ENCODE measurements around the gene ZBTB20. TPM values are rescaled to one million over a fixed set of nuclear protein-coding genes. Genes with fewer than 3 reads are reported as not detected.

The ZBTB20 gene
- total RNA-seq, 2 donors from 2014 or later = 5.7 to 17.7 TPM

- Mint-ChIP-seq H3K27ac (no peak overlapping the region), H3K27me3 (no peaks in the 10 kb centered on the region), H3K36me3 (ENCODE audit: low read depth) (no peaks in the 10 kb centered on the region), H3K4me1 (no peaks in the 10 kb centered on the region), H3K4me3 (no peak overlapping the region), H3K9me3 (no peaks in the 10 kb centered on the region)
- ATAC-seq (replicated peaks) = no peak
Observed at GRCh38 chr3:114510201-114510600, 636.9 kb downstream of the ZBTB20 start.

- Mint-ChIP-seq H3K9me3 (no peaks in the 10 kb centered on the region), H3K36me3 (ENCODE audit: low read depth) (no peaks in the 10 kb centered on the region), H3K4me3 (no peak overlapping the region), H3K27ac (no peak overlapping the region), H3K27me3 (no peaks in the 10 kb centered on the region), H3K4me1 (no peaks in the 10 kb centered on the region)
- ATAC-seq (replicated peaks) = no peak
Observed at GRCh38 chr3:114509756-114510155, 637.3 kb downstream of the ZBTB20 start.

GRCh38 chr3:114508976-114509375 lies 638.1 kb downstream of the ZBTB20 start:
- no peaks in the 10 kb centered on the region for H3K9me3 Mint-ChIP-seq
- H3K27ac Mint-ChIP-seq = no peak overlapping the region
- no peaks in the 10 kb centered on the region for H3K27me3 Mint-ChIP-seq
- no peak overlapping the region for H3K4me3 Mint-ChIP-seq
- H3K36me3 Mint-ChIP-seq (ENCODE audit: low read depth) = no peaks in the 10 kb centered on the region
- ATAC-seq (replicated peaks) = no peak
- H3K4me1 Mint-ChIP-seq = no peaks in the 10 kb centered on the region

- Mint-ChIP-seq H3K4me3 (no peak overlapping the region), H3K36me3 (ENCODE audit: low read depth) (no peaks in the 10 kb centered on the region), H3K27me3 (no peaks in the 10 kb centered on the region), H3K27ac (no peak overlapping the region), H3K4me1 (no peaks in the 10 kb centered on the region), H3K9me3 (no peaks in the 10 kb centered on the region)
- no peak for ATAC-seq (replicated peaks)
Observed at GRCh38 chr3:114508208-114508607, 638.9 kb downstream of the ZBTB20 start.

GRCh38 chr3:114506591-114507300 lies 640.3 kb downstream of the ZBTB20 start:
- Mint-ChIP-seq H3K4me3 (no peak overlapping the region), H3K36me3 (ENCODE audit: low read depth) (no peaks in the 10 kb centered on the region), H3K9me3 (no peaks in the 10 kb centered on the region), H3K4me1 (peaks cover 5% of the 10 kb centered on the region), H3K27ac (no peak overlapping the region), H3K27me3 (peaks cover 7% of the 10 kb centered on the region)
- ATAC-seq (replicated peaks) = no peak

- Mint-ChIP-seq H3K27ac (no peak overlapping the region), H3K9me3 (no peaks in the 10 kb centered on the region), H3K27me3 (peaks cover 7% of the 10 kb centered on the region), H3K4me1 (peaks cover 9% of the 10 kb centered on the region), H3K4me3 (no peak overlapping the region), H3K36me3 (ENCODE audit: low read depth) (no peaks in the 10 kb centered on the region)
- ATAC-seq (replicated peaks) = peak; percentile 94
Observed at GRCh38 chr3:114504941-114505628, 642.0 kb downstream of the ZBTB20 start.

- Mint-ChIP-seq H3K27ac (no peak overlapping the region), H3K9me3 (no peaks in the 10 kb centered on the region), H3K27me3 (peaks cover 9% of the 10 kb centered on the region), H3K4me1 (peaks cover 13% of the 10 kb centered on the region), H3K36me3 (ENCODE audit: low read depth) (no peaks in the 10 kb centered on the region), H3K4me3 (no peak overlapping the region)
- no peak for ATAC-seq (replicated peaks)
Observed at GRCh38 chr3:114502204-114502603, 644.9 kb downstream of the ZBTB20 start.

- Mint-ChIP-seq H3K27ac (no peak overlapping the region), H3K4me3 (peak overlapping the region; percentile 31), H3K36me3 (ENCODE audit: low read depth) (no peaks in the 10 kb centered on the region), H3K27me3 (peaks cover 9% of the 10 kb centered on the region), H3K9me3 (no peaks in the 10 kb centered on the region), H3K4me1 (peaks cover 13% of the 10 kb centered on the region)
- peak; percentile 74 for ATAC-seq (replicated peaks)
Observed at GRCh38 chr3:114499976-114500375, 647.1 kb downstream of the ZBTB20 start.

GRCh38 chr3:114498539-114499370 lies 648.3 kb downstream of the ZBTB20 start:
- no peak overlapping the region for H3K4me3 Mint-ChIP-seq
- no peak for ATAC-seq (replicated peaks)
- H3K27ac Mint-ChIP-seq = no peak overlapping the region
- no peaks in the 10 kb centered on the region for H3K36me3 Mint-ChIP-seq (ENCODE audit: low read depth)
- no peaks in the 10 kb centered on the region for H3K9me3 Mint-ChIP-seq
- H3K4me1 Mint-ChIP-seq = peaks cover 13% of the 10 kb centered on the region
- peaks cover 9% of the 10 kb centered on the region for H3K27me3 Mint-ChIP-seq

GRCh38 chr3:114496874-114497273 lies 650.2 kb downstream of the ZBTB20 start:
- peaks cover 9% of the 10 kb centered on the region for H3K4me1 Mint-ChIP-seq
- H3K36me3 Mint-ChIP-seq (ENCODE audit: low read depth) = no peaks in the 10 kb centered on the region
- H3K27ac Mint-ChIP-seq = no peak overlapping the region
- ATAC-seq (replicated peaks) = no peak
- no peak overlapping the region for H3K4me3 Mint-ChIP-seq
- no peaks in the 10 kb centered on the region for H3K9me3 Mint-ChIP-seq
- peaks cover 3% of the 10 kb centered on the region for H3K27me3 Mint-ChIP-seq

GRCh38 chr3:114496466-114496865 lies 650.6 kb downstream of the ZBTB20 start:
- peaks cover 3% of the 10 kb centered on the region for H3K27me3 Mint-ChIP-seq
- no peaks in the 10 kb centered on the region for H3K36me3 Mint-ChIP-seq (ENCODE audit: low read depth)
- H3K4me1 Mint-ChIP-seq = peaks cover 7% of the 10 kb centered on the region
- no peak for ATAC-seq (replicated peaks)
- H3K4me3 Mint-ChIP-seq = no peak overlapping the region
- H3K9me3 Mint-ChIP-seq = no peaks in the 10 kb centered on the region
- no peak overlapping the region for H3K27ac Mint-ChIP-seq

GRCh38 chr3:114496021-114496434 lies 651.1 kb downstream of the ZBTB20 start:
- H3K4me1 Mint-ChIP-seq = peaks cover 7% of the 10 kb centered on the region
- H3K27ac Mint-ChIP-seq = no peak overlapping the region
- H3K27me3 Mint-ChIP-seq = peaks cover 3% of the 10 kb centered on the region
- ATAC-seq (replicated peaks) = no peak
- no peaks in the 10 kb centered on the region for H3K36me3 Mint-ChIP-seq (ENCODE audit: low read depth)
- no peak overlapping the region for H3K4me3 Mint-ChIP-seq
- H3K9me3 Mint-ChIP-seq = no peaks in the 10 kb centered on the region

- Mint-ChIP-seq H3K4me3 (no peak overlapping the region), H3K36me3 (ENCODE audit: low read depth) (no peaks in the 10 kb centered on the region), H3K4me1 (no peaks in the 10 kb centered on the region), H3K27ac (no peak overlapping the region), H3K9me3 (no peaks in the 10 kb centered on the region), H3K27me3 (peaks cover 3% of the 10 kb centered on the region)
- ATAC-seq (replicated peaks) = peak; percentile 52
Observed at GRCh38 chr3:114494498-114494897, 652.6 kb downstream of the ZBTB20 start.

GRCh38 chr3:114490829-114491228 lies 656.3 kb downstream of the ZBTB20 start:
- H3K4me3 Mint-ChIP-seq = no peak overlapping the region
- no peaks in the 10 kb centered on the region for H3K36me3 Mint-ChIP-seq (ENCODE audit: low read depth)
- H3K27ac Mint-ChIP-seq = no peak overlapping the region

More at GRCh38 chr3:114490829-114491228, 656.3 kb downstream of the ZBTB20 start:
- no peaks in the 10 kb centered on the region for H3K27me3 Mint-ChIP-seq
- no peaks in the 10 kb centered on the region for H3K4me1 Mint-ChIP-seq
- ATAC-seq (replicated peaks) = no peak
- no peaks in the 10 kb centered on the region for H3K9me3 Mint-ChIP-seq
